Ovary (tissue), 3 donors: Measurements from ENCODE around the gene RPTOR.

Experiments
- EP300 ChIP-seq: sonication (generic); formaldehyde crosslinking; IDR thresholded peaks from one replicate; pipeline ENCODE4 v1.6.1; 2017; ENCODE audit warnings: antibody characterized with exemption
- POLR2A ChIP-seq: fragments of 450-650 bp; IDR thresholded peaks from one replicate; pipeline ENCODE4 v1.6.1; 2017; ENCODE audit warnings: antibody characterized with exemption, mild to moderate bottlenecking, moderate library complexity
- TF ChIP-seq, protein P1 (sequence below), 3 donors: fragments of 450-650 bp in 2 of 3; fragments of 200-600 bp in 1 of 3; IDR thresholded peaks; one replicate each; pipeline versions ENCODE4 v1.5.1 to v1.8.0; 2016 to 2022; ENCODE audit warnings: antibody characterized with exemption in 3 of 3, mild to moderate bottlenecking in 1 of 3
- donor health status: DM: no; HTN: no; CAD: no.

DNA sequence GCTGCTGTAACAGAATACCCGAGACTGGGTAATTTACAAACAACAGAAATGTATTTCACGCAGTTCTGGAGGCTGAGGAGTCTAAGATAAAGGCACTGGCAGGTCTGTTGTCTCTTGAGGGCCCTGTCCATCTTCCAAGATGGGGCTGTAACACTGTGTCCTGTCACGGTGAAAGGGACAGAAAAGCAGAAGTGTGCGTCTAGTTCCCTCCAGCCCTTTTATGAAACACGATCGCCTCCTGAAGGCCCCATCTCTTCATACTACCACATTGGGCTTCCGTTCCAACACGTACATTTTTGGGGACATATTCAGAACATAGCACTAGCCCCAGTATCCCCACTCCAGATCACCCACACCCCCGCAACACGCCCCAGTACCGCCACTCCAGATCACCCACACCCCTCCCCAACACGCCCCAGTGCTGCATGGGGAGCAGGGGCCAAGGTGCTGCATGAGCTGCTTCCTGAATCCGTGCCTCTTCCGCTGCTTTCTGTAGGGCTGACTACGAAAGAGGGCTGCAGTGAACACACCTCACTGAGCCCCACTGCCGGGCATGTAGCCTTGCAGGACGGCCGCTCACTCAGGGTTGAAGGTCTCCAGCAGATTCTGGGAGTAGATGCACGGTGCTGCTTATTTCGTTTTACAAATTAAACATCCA, 91.9 kb downstream of the RPTOR start:
- TF ChIP-seq, protein P1, sequence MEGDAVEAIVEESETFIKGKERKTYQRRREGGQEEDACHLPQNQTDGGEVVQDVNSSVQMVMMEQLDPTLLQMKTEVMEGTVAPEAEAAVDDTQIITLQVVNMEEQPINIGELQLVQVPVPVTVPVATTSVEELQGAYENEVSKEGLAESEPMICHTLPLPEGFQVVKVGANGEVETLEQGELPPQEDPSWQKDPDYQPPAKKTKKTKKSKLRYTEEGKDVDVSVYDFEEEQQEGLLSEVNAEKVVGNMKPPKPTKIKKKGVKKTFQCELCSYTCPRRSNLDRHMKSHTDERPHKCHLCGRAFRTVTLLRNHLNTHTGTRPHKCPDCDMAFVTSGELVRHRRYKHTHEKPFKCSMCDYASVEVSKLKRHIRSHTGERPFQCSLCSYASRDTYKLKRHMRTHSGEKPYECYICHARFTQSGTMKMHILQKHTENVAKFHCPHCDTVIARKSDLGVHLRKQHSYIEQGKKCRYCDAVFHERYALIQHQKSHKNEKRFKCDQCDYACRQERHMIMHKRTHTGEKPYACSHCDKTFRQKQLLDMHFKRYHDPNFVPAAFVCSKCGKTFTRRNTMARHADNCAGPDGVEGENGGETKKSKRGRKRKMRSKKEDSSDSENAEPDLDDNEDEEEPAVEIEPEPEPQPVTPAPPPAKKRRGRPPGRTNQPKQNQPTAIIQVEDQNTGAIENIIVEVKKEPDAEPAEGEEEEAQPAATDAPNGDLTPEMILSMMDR (IDR thresholded peaks at IDR 0.05): no peak
- TF ChIP-seq EP300: no peak
- no peak for TF ChIP-seq POLR2A
